K562 (cell line): ENCODE results near the gene CEP170. TPM values are rescaled to one million over a fixed set of nuclear protein-coding genes. Genes with fewer than 3 reads are reported as not detected.
"Not testable (repeated sequence)": the region's sequence is repeated elsewhere in the genome, so short reads cannot be mapped to it uniquely, and the experiment has no call there.

Experiments used
- ATAC-seq: fragments of 200-7000 bp; cut with Tn5 transposase; 3 replicates; pipeline ENCODE4 v1.9.1; 2020; ENCODE audit warnings: moderate library complexity
- BruUV-seq: library from RNA; stranded (reverse); fragments of 400-500 nt; replicated peaks from 2 replicates; lab custom pipeline; 2021; lab: Mats Ljungman, UMichigan
- CTCF ChIA-PET: fragments of 300-600 bp; formaldehyde crosslinking; extraction: SDS; loops from one replicate; lab custom pipeline; 2021; ENCODE audit warnings: low intra/inter-chr PET ratio; lab: Yijun Ruan, JAX
- POLR2A ChIA-PET: fragments of 300-600, 350-650 bp; sonication (Branson Sonifier 250); formaldehyde crosslinking; extraction: SDS; loops from one replicate; lab custom pipeline; 2021; ENCODE audit warnings: antibody characterized with exemption, inconsistent platforms; lab: Yijun Ruan, JAX
- DNase-seq, 4 experiments: peaks; one replicate each; pipeline versions ENCODE4 v3.0.0 to v3.0.0-alpha.2; 2011 to 2018; ENCODE audit warnings: low spot score in 3 of 4, mixed read lengths in 3 of 4; ENCODE audit errors: extremely low read depth in 1 of 4
- FAIRE-seq: peaks from 2 replicates; lab custom pipeline; 2011; peaks lifted over from hg19 to GRCh38; lab: Jason Lieb, UNC
- H2AFZ ChIP-seq: 2 replicates; pipeline ENCODE4 v1.6.0; 2011; ENCODE audit warnings: low read depth, low read length, control low read depth, inconsistent platforms
- H3K27ac ChIP-seq: fragments of 200-600 bp; 3 replicates; pipeline ENCODE4 v1.8.0; 2011; ENCODE audit warnings: low read depth, mild to moderate bottlenecking, control low read depth, inconsistent platforms, low read length, moderate library complexity, mixed read lengths; ENCODE audit errors: extremely low read depth
- H3K27me3 ChIP-seq, 2 experiments: fragments of 300-600 bp in 1 of 2; 2 replicates in 1 of 2; 3 replicates in 1 of 2; pipeline versions ENCODE4 v1.6.0 to v1.8.0; 2011; ENCODE audit warnings: inconsistent platforms in 2 of 2, low read length in 2 of 2, mild to moderate bottlenecking in 1 of 2, mixed read lengths in 1 of 2, moderate library complexity in 1 of 2; ENCODE audit not compliant: control insufficient read depth in 2 of 2, insufficient read depth in 2 of 2
- H3K36me3 ChIP-seq: fragments of 300-600 bp; 3 replicates; pipeline ENCODE4 v1.8.0; 2011; ENCODE audit warnings: mild to moderate bottlenecking, low read length, inconsistent platforms; ENCODE audit not compliant: control insufficient read depth, insufficient read depth
- H3K4me1 ChIP-seq, 2 experiments: fragments of 200-600 bp in 1 of 2; replicated peaks in 1 of 2; 2 replicates in 1 of 2; 3 replicates in 1 of 2; pipeline versions ENCODE4 v1.5.1 to v1.8.0; 2011; ENCODE audit warnings: inconsistent platforms in 2 of 2, low read length in 2 of 2, mild to moderate bottlenecking in 1 of 2, mixed read lengths in 1 of 2, moderate library complexity in 1 of 2; ENCODE audit not compliant: control insufficient read depth in 2 of 2, insufficient read depth in 2 of 2
- H3K4me2 ChIP-seq: 2 replicates; pipeline ENCODE4 v1.6.1; 2011; ENCODE audit warnings: low read length, control low read depth, inconsistent platforms, mixed read lengths; ENCODE audit not compliant: insufficient read depth
- H3K4me3 ChIP-seq: fragments of 200-600 bp; sonication (generic), shearing (Covaris generic); 2 replicates; pipeline ENCODE4 v1.5.1; 2016; ENCODE audit warnings: control low read depth, inconsistent platforms
- H3K79me2 ChIP-seq: fragments of 200-600 bp; 3 replicates; pipeline ENCODE4 v1.8.0; 2011; ENCODE audit warnings: low read length, inconsistent platforms; ENCODE audit not compliant: control insufficient read depth, insufficient read depth
- H3K9ac ChIP-seq, 2 experiments: 2 replicates each; pipeline versions ENCODE4 v1.6.0 to v1.6.1; 2011; ENCODE audit warnings: low read depth in 2 of 2, low read length in 2 of 2, control low read depth in 1 of 2, inconsistent platforms in 1 of 2, mild to moderate bottlenecking in 1 of 2, mixed read lengths in 1 of 2; ENCODE audit not compliant: insufficient read depth in 1 of 2
- H3K9me1 ChIP-seq: one replicate; pipeline ENCODE4 v1.6.0; 2011; ENCODE audit warnings: inconsistent platforms, mild to moderate bottlenecking, low read length, moderate library complexity; ENCODE audit not compliant: control insufficient read depth, insufficient read depth
- H3K9me3 ChIP-seq: replicated peaks from 2 replicates; pipeline ENCODE4 v1.5.1; 2011; ENCODE audit warnings: low read depth, low read length, inconsistent platforms; ENCODE audit not compliant: control insufficient read depth, insufficient read depth
- H4K20me1 ChIP-seq: replicated peaks from 2 replicates; pipeline ENCODE4 v1.6.1; 2011; ENCODE audit warnings: low read length, inconsistent platforms, mixed read lengths; ENCODE audit not compliant: control insufficient read depth, insufficient read depth
- ARHGAP35 ChIP-seq: fragments of 450-650 bp; IDR thresholded peaks from 2 replicates; pipeline ENCODE4 v1.6.1; 2018; ENCODE audit not compliant: partially characterized antibody
- U2AF2 ChIP-seq: fragments of 200-400 bp; formaldehyde crosslinking; optimal IDR thresholded peaks from 2 replicates; pipeline ENCODE3; 2017; ENCODE audit warnings: low read depth, mild to moderate bottlenecking, low read length
- ZNF561 ChIP-seq: fragments of 450-650 bp; formaldehyde crosslinking; conservative IDR thresholded peaks from 2 replicates; pipeline ENCODE4 v1.4.0; 2020; ENCODE audit warnings: mild to moderate bottlenecking, moderate library complexity
- ZNF77 ChIP-seq: fragments of 250-450 bp; sonication (Bioruptor Pico); IDR thresholded peaks from 2 replicates; pipeline ENCODE4 v1.5.0; 2020
- WGBS: fragments of 100-300 bp; shearing (Covaris generic); methylation state at CpG from one replicate; pipeline ENCODE4 v1.1.6; 2016; ENCODE audit warnings: low coverage, mixed read lengths; ENCODE audit not compliant: insufficient coverage; ENCODE audit errors: missing lambda C conversion rate; 5-methylcytosine and 5-hydroxymethylcytosine counted together
- in situ Hi-C: fragments of 300-500 bp; cut with MboI; formaldehyde crosslinking; loops from 4 replicates; pipeline ENCODE4 v1.15.0; 2018; ENCODE audit warnings: inconsistent platforms, mixed read lengths
- intact Hi-C: fragments of 100-400 bp; cut with micrococcal nuclease; formaldehyde crosslinking; loops from 2 replicates; pipeline ENCODE4 v1.14.2; 2022
- polyA plus RNA-seq, 8 experiments: library from polyadenylated mRNA; depleted of rRNA in 4 of 8; stranded (reverse) in 5 of 8; unstranded in 3 of 8; fragments of >200 nt; fragmentation: Nextera tagmentation in 2 of 8; fragmentation: Illumina TruSeq in 1 of 8; extraction: Ambion mirVana in 2 of 8; extraction: Trizol in 1 of 8; gene quantifications; 2 replicates each; pipeline versions ENCODE4 v1.2.1 to v1.2.3, GENCODE V29; 2011 to 2014; ENCODE audit warnings: inconsistent platforms in 1 of 8, missing spikeins in 1 of 8
- total RNA-seq, 7 experiments: library from RNA; depleted of rRNA in 6 of 7; stranded (reverse); fragments of >200 nt in 6 of 7; fragmentation: Illumina TruSeq in 2 of 7; extraction: Trizol in 2 of 7; gene quantifications; 2 replicates each; pipeline versions ENCODE4 v1.2.1 to v1.2.3, GENCODE V29; 2011 to 2021; ENCODE audit warnings: low replicate concordance in 1 of 7
- TF ChIP-seq, protein P1 (sequence below), 2 experiments: fragments of 250-450 bp in 1 of 2; fragments of 450-650 bp in 1 of 2; sonication (Bioruptor Pico) in 1 of 2; IDR thresholded peaks; 2 replicates each; pipeline versions ENCODE4 v1.6.1 to v1.8.0; 2016 to 2021; ENCODE audit warnings: mild to moderate bottlenecking in 2 of 2, moderate library complexity in 2 of 2, missing compliant biosample characterization in 1 of 2, missing genetic modification characterization in 1 of 2
- TF ChIP-seq, protein P2 (sequence below): IDR thresholded peaks from 2 replicates; pipeline ENCODE4 v1.6.1; 2014; ENCODE audit warnings: antibody characterized with exemption
- TF ChIP-seq, protein P3 (sequence below): fragments of 250-450 bp; sonication (Bioruptor Pico); IDR thresholded peaks from 2 replicates; pipeline ENCODE4 v1.4.0; 2020; ENCODE audit warnings: mild to moderate bottlenecking, moderate library complexity

CEP170 gene
- total and polyA plus RNA-seq, 9 of the 15 experiments (the other 6 are each of a cell fraction or from before 2014, with no cell fraction given), result 22.6 to 110 (median 68.5) TPM

DNA sequence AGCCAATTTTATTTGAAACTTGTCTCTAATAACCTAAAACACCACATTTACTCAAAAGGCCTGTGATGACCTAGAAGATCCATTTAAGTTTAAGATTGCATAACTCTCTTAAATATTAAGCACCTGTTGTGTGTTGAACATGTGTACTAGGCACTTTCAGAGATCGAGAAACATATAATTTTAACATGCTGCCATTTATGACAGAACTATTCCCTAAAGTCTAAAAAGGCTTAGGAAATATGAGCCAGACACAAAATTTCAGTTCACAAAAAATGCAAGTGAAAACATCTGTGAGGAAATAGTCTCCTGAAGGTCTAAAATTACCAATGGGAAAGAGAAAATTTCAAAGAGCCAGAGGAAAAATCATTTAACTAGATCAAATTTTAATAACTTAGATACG lies 37.7 kb downstream of the CEP170 start (continued):
- TF ChIP-seq U2AF2, result no peak
- TF ChIP-seq, protein P1, sequence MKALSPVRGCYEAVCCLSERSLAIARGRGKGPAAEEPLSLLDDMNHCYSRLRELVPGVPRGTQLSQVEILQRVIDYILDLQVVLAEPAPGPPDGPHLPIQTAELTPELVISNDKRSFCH (CRISPR knock-in tag; IDR thresholded peaks at IDR 0.05), result no peak
- TF ChIP-seq, protein P1 (tag; IDR thresholded peaks at IDR 0.05), result no peak
- TF ChIP-seq, all 486 proteins: peak for 0

DNA sequence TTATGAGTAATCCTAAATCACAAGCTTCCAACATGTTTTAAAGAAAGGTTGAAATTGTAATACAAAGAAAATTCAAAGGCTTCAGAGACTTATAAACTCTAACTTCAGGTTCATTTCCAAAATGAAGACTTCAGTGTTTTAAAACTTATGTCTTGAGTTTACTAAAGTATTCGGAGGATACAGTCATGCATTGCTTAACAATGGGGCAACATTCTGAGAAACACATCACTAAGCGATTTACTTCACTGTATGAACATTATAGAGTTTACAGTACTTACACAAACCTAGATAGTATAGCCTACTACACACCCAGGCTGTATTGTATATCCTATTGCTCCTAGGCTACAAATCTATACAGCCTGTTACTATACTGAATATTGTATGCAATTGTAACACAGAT lies 38.3 kb downstream of the CEP170 start:
- H3K27me3 ChIP-seq, result no peaks in the 10 kb centered on the region
- intact Hi-C loops, result no loop called here
- 98% methylated on average over 2 of the region's 2 CpGs for WGBS
- ChIA-PET POLR2A (no interaction called here), CTCF (no interaction called here)
- FAIRE-seq (no peak), DNase-seq (no peak), ATAC-seq (no peak)
- in situ Hi-C loops, result no loop called here
- H3K4me2 ChIP-seq, result no peak overlapping the region
- H3K9me1 ChIP-seq, result no peaks in the 10 kb centered on the region
- H3K79me2 ChIP-seq, result peaks cover 36% of the 10 kb centered on the region
- no TSS peak for BruUV-seq
- H3K27ac ChIP-seq, result no peak overlapping the region
- H3K9ac ChIP-seq, result no peak overlapping the region
- no peak overlapping the region for H2AFZ ChIP-seq
- H3K36me3 ChIP-seq, result peaks cover 58% of the 10 kb centered on the region
- H3K9me3 ChIP-seq, result no peaks in the 10 kb centered on the region
- TF ChIP-seq, protein P2, sequence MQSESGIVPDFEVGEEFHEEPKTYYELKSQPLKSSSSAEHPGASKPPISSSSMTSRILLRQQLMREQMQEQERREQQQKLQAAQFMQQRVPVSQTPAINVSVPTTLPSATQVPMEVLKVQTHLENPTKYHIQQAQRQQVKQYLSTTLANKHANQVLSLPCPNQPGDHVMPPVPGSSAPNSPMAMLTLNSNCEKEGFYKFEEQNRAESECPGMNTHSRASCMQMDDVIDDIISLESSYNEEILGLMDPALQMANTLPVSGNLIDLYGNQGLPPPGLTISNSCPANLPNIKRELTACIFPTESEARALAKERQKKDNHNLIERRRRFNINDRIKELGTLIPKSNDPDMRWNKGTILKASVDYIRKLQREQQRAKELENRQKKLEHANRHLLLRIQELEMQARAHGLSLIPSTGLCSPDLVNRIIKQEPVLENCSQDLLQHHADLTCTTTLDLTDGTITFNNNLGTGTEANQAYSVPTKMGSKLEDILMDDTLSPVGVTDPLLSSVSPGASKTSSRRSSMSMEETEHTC, result no peak
- no peak for TF ChIP-seq ZNF561
- TF ChIP-seq, protein P3, sequence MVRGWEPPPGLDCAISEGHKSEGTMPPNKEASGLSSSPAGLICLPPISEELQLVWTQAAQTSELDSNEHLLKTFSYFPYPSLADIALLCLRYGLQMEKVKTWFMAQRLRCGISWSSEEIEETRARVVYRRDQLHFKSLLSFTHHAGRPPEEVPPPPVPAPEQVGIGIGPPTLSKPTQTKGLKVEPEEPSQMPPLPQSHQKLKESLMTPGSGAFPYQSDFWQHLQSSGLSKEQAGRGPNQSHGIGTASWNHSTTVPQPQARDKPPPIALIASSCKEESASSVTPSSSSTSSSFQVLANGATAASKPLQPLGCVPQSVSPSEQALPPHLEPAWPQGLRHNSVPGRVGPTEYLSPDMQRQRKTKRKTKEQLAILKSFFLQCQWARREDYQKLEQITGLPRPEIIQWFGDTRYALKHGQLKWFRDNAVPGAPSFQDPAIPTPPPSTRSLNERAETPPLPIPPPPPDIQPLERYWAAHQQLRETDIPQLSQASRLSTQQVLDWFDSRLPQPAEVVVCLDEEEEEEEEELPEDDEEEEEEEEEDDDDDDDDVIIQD (CRISPR knock-in tag), result no peak
- TF ChIP-seq ARHGAP35, result no peak
- TF ChIP-seq ZNF77 (CRISPR knock-in tag), result no peak
- no peaks in the 10 kb centered on the region for H4K20me1 ChIP-seq
- H3K4me3 ChIP-seq, result no peak overlapping the region
- no peaks in the 10 kb centered on the region; a peak in 1 of 5 replicates for H3K4me1 ChIP-seq

DNA sequence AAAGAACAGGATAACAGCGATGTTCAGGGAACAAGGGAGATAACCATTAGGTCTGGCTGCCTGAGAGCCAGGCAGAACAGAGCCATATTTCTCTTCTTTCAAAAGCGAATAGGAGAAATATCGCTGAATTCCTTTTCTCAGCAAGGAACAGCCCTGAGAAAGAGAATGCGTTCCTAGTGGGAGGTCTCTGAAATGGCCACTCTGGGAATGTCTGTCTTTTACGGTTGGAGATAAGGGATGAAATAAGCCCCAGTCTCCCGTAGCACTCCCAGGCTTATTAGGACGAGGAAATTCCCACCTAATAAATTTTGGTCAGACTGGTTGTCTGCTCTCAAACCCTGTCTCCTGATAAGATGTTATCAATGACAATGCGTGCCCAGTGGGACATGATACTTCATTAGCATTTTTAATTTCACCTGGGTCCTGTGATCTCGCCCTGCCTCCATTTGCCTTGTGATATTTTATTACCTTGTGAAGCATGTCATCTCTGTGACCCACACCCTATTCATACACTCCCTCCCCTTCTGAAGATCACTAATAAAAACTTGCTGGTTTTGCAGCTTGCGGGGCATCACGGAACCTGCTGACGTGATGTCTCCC lies 39.7 kb downstream of the CEP170 start:
- H3K9me1 ChIP-seq, H3K9me3 ChIP-seq, BruUV-seq, CTCF ChIA-PET, intact Hi-C loops, H3K4me1 ChIP-seq, POLR2A ChIA-PET, H3K27me3 ChIP-seq, H2AFZ ChIP-seq, ATAC-seq, H3K27ac ChIP-seq, FAIRE-seq, H4K20me1 ChIP-seq, DNase-seq, H3K4me2 ChIP-seq, H3K9ac ChIP-seq, H3K4me3 ChIP-seq, in situ Hi-C loops: not testable (repeated sequence)
- H3K79me2 ChIP-seq, result peaks cover 32% of the 10 kb centered on the region
- peaks cover 45% of the 10 kb centered on the region for H3K36me3 ChIP-seq
- 89% methylated on average over 11 of the region's 12 CpGs for WGBS
